Midbrain (tissue), 1 donor: Measurements from ENCODE around the gene TRAF3IP1.
"Not testable (repeated sequence)": the region's sequence is repeated elsewhere in the genome, so short reads cannot be mapped to it uniquely, and the experiment has no call there.

Source experiments
- DNase-seq: peaks from one replicate; lab custom pipeline; 2025; lab: John Stamatoyannopoulos, UW

Gene TRAF3IP1

GRCh38 chr2:238427435-238428162 is 107.3 kb downstream of the TRAF3IP1 start:
- no peak for DNase-seq

GRCh38 chr2:238428866-238429265 is 108.5 kb downstream of the TRAF3IP1 start:
- DNase-seq, result no peak

DNA sequence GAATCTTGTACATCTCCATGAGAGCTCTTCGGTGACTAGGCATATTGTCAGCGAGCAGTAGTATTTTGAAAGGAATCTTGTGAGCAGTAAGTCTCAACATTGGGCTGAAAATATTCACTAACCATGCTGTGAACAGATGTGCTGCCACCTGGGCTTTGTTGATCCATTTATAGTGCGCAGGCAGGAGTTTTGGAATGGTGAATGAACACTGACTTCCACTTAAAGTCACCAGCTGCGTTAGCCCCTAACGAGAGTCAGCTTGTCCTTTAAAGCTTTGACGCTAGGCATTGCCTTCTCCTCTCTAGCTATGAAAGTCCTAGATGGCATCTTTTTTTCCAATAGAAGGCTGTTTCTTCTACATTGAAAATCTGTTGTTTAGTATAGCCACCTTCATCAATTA is 110.5 kb downstream of the TRAF3IP1 start:
- DNase-seq, result no peak

DNA sequence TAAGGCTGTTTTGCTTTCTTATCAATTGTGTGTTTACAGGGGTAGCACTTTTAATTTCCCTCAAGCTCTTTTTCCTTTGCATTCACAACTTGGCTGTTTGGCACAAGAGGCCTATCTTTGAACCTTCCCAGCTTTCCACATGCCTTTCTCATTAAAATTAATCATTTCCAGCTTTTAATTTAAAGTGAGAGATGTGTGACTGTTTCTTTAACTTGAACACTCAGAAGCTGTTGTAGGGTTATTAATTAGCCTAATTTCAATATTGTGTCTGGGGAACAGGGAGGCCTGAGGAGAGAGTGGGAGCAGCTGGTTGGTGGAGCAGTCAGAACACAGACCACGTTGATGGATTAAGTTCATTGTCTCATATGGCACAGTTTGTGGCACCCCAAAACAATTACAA is 111.1 kb downstream of the TRAF3IP1 start:
- DNase-seq, result no peak

- no peak for DNase-seq
Measured at GRCh38 chr2:238433300-238433915, 113.1 kb downstream of the TRAF3IP1 start.

DNA sequence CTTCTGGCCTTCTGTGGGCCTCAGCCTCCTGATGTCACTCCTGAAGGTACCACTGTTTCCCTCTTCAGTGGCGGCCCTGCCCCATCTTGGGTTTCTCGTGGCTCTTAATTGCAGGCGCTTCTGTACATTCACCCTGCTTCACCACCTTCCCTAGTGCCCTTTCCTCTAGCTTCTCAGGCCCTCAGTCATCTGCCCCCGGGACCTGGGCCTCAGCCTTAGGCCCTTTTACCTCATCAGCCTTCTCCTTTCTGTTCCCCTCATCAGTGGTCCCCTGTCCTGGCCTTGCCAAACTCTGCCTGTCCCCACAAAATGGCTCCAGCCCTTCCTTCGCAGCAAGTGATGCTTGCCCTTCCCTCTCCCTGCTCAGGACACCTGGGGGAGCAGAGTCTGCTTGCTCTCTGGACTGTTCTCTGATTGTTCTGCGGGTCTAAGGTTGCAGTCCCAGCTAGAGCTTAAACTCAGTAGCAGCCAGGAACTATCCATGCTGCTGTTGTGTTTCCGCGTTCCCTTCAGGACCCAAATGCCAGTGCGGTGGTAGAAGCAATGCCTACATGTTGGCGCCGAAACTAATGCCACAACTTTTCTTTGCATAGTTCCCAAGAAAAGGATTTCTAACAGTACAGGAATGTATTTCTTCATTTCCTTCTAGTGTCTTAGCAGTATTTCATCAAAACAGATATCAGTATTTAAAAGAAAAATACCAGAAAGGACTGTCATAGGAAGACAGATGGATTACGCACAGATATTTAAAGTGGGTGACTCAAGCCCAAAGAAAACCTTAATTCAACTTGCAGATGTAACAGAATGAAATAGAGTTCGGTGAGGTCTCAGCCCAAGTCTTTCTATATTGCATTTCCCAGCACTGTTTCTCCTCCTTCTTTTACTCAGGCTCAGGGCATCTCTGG is 113.9 kb downstream of the TRAF3IP1 start:
- no peak for DNase-seq

DNA sequence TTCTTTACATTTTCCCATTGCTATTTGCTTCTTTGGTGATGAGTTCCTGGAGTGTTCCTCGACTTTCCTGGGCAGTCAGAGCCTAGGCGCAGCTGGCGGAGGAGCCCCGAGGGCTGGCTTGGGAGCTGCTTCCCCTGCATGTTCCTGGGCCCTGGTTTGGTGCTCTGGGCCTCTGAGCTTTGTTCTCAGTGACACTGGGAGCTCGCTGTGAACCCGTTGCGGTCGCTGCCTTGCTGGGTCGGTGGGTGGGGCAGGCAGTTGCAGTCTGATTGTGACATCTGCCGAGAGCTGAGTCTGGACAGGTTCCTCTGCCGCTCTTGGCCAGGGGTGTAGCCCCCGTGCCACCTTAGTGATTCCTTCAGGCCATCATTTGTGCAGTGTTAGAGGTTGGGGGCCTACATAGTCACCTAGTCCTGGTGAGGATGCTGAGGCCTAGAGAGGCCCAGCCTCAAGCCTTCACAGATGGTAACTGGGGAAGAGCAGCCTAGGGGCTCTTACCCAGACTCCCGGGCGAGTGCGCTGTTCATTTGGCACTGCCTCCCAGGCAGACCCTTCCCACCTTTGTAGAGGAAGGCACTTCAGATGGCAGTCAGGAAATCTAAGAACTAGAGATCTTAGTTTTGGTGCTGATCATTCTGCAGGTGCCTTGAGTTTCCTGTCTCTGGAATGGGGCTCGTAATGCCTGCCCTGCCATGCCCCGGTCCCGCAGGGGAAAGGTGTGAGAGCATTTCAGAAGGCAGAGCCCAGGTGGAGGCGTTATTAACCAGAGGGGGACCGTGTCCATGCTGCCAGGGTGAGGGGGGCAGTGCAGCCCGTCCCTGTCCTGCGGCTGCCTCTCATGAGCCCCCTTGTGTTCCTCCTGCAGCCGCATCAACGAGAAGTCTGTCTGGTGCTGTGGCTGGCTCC is 114.8 kb downstream of the TRAF3IP1 start:
- no peak for DNase-seq

- no peak for DNase-seq
Measured at GRCh38 chr2:238435752-238436096, 115.4 kb downstream of the TRAF3IP1 start.

DNA sequence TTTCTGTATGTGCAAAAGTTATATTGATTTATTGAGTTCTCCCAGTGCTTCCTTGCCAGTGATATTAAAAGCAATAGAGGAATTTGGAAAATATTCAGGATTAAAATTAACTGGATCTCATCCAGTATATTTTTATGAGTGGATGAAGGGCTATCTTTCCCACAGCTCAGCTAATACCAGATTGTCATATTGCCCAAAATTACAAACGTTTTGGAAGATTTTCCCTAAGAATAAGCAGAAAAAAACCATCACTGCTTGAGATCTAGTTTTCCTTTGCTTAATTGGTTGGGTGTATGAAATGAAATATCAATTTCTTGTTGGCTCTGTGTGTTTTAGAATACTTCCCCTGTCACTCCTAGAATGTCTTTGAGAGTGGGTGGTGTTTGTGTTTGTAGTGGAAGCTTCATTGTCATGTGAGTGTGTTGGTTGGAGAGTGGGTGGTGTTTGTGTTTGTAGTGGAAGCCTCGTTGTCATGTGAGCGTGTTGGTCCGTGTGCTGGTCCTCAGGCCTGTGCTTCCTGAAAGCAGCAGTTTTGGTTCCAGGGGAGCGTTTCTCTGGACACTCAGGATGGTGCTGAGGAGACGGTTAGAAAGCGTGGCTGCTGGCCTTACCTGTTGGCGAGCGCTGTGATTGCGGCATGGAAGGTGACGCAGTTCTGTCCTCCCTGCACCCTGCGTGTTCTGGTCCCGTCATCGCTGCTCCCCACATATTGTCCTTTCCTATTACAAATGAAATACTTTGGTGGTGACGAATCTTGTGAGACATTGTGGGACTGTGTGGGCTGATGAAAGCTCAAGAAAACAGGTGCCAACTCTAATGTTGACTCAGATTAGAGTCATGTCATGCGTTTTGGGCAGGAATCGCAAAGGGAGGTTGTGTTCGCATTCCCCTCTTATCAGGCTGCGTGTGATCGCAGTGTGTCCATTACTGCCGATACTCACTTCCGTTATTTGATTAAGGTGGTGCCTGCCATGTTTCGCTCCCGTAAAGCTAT is 118.8 kb downstream of the TRAF3IP1 start:
- no peak for DNase-seq

DNA sequence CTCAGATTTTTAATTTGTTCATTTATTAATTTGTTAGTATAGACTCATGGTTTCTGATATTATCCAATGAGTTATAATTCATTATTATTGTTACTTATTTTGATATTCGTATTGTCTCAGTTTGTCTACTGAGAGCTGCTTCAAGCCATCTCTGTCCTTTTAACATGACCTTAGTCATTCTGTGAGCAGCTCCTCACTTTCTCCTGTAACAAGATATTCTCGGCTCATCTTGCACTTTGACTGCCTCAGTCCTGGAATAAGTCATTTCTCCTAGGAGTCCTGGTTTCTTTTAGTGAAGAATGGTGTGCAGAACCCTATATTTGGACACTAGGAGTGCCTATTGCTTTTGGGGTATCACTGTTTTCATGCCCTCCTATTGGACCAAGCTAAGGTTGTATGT is 119.6 kb downstream of the TRAF3IP1 start:
- no peak for DNase-seq

GRCh38 chr2:238440331-238440730 is 120.0 kb downstream of the TRAF3IP1 start:
- no peak for DNase-seq

DNA sequence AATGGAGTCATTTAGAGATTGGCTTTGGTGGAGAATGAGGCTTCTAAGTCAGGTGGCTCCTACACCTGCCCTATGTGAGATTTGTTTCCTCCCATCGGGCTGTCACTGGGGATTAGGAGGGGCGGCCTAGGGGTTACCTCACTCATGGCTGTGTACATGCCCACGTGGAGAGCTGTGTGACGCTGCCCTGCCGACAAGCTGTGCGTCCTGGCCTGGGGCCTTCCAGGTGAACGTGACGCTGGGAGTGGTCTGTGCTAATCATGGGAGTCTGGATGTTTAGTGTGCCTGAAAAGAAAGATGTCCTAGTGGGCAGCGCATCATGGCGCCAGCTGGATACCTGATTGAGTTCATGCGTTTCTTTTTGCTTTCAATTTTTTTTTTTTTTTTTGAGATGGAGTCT is 120.4 kb downstream of the TRAF3IP1 start:
- DNase-seq, result no peak

- no peak for DNase-seq
Measured at GRCh38 chr2:238441262-238442114, 121.2 kb downstream of the TRAF3IP1 start.

DNA sequence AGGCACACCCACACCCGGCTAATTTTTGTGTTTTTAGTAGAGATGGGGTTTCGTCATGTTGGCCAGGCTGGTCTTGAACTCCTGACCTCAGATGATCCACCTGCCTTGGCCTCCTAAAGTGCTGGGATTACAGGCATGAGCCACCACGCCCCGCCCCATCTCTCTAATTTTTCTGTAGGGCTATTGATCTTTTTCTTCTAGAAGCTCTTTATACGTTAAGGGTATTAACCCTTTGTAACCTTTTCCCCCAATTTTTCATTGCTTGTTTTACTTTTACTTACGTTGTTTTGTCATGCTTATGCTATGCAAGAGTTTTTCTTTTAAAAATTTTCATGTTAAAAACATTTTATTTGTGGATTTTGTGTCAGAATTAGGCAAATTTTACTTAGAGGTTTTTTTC is 121.9 kb downstream of the TRAF3IP1 start:
- DNase-seq, result not testable (repeated sequence)

DNA sequence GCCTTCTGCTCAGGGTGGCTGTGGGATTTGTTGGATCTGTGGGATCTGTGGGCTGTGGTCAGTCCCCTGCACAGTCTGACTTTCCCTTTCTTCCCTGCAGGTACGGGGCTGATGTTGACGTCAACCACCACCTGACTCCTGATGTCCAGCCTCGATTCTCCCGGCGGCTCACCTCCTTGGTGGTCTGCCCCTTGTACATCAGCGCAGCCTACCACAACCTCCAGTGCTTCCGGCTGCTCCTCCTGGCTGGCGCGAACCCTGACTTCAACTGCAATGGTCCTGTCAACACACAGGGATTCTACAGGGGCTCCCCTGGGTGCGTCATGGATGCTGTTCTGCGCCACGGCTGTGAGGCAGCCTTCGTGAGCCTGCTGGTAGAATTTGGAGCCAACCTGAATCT is 123.9 kb downstream of the TRAF3IP1 start:
- no peak for DNase-seq

- DNase-seq, result no peak
Measured at GRCh38 chr2:238445409-238446190, 125.3 kb downstream of the TRAF3IP1 start.

DNA sequence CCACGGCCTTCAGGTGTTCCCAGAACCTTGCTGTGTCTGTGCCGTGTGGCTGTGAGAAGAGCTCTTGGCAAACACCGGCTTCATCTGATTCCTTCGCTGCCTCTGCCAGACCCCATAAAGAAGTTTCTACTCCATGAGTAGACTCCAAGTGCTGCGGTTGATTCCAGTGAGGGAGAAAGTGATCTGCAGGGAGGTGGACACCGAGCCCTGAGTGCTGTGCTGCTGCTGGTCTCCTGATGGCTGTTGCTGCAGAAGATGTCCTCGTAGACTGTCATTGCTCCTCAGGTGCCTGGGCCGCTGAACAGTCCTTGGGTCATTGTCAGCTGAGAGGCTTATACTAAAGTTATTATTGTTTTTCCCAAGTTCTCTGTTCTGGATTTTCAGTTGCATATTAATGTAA is 126.1 kb downstream of the TRAF3IP1 start:
- DNase-seq, result no peak

DNA sequence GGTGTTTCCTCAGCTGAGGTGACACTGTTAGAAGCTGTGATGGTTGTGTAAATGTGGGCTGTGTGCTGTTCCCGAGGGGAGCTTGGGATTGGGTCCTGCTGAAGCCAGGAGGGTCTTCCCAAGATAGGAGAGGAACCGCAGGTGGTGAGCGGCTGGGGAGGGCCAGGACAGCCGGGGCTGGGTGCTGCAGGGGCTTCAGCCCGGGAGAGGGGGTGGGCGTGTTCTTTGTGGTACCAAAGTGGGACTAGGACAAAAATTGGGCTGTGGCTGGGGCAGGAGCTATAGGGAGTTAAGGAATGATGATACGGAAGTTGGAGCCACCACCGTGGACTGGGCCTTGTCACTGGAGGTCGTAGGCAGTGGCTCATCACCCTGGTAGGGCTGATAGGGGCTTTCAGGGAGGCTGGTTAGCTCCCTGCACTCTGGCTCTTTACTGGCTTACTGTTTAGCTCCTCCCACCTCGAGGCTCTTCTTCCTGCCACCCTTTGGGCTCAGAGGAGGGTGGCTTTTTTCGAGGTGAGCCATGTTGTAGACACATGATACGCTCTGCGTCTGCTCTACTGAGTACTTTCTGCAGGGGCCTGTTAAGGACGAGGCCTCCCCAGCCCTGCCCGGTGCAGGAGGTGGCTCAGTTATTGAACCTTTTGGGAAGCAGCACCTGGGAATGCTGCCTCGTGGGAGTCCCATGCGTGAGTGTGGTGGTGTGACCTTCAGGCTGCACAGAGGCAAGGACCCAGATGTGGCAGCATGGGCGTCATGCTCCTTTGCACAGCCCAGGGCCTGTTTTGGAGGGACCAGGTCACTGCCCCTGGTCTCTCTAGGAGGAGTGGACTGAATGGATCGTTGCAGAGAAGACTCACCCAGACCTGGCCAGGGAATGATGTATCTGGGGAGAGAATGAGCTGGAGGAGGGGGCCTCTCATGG is 128.0 kb downstream of the TRAF3IP1 start:
- DNase-seq, result no peak
